HG03442 (cell line): ENCODE data around the gene MSMB.

Source experiments
- ATAC-seq: cut with Tn5 transposase; IDR thresholded peaks from one replicate; pipeline ENCODE4 v1.9.1; 2021; ENCODE audit warnings: mild to moderate bottlenecking, moderate library complexity; ENCODE audit not compliant: unreplicated experiment

Gene MSMB

GRCh38 chr10:46035923-46036849, 9.9 kb downstream of the MSMB start:
- ATAC-seq: no peak

- ATAC-seq: no peak
Observed at GRCh38 chr10:46033602-46034011, 12.5 kb downstream of the MSMB start.

DNA sequence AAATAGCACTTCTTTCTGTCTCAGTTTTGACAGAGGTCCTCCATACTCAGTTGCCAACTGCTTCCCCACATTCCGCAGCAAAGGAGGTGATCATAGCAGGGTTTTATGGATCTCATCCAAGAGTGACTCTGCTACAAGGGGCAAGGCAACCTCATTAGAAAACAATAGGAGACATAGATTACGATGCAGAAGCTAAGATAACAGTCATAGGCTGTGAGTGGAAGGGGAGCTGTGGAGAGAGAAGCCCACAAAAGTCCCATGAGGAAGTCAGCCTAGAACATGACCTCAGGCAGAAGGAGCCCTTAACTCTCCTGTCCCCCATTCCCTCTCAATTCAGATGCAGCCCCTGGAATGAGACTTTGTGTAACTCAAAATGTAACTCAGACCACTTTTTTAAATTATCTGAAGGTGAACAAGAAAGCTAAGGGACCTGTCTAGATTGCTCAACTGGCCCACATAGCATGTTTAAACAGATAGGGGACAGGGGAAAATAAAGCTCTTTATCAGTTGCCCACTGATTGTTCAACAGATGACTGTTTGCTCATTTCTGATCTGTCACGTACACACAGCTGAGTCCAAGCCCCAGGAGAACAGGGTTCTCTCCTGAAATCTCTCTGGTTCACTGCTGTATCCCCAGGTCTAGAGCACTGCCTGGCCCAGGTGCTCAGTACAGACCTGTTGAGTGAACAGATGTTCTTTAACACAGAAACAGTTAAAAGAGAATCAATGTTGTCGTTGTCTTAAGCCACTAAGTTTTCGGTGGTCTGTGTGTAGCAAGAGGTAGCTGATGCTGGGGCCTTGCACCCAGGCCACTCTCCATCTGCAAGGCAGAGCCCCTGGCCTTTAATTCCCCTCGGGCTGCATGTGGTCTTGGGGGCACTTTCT, 14.2 kb downstream of the MSMB start:
- no peak for ATAC-seq

DNA sequence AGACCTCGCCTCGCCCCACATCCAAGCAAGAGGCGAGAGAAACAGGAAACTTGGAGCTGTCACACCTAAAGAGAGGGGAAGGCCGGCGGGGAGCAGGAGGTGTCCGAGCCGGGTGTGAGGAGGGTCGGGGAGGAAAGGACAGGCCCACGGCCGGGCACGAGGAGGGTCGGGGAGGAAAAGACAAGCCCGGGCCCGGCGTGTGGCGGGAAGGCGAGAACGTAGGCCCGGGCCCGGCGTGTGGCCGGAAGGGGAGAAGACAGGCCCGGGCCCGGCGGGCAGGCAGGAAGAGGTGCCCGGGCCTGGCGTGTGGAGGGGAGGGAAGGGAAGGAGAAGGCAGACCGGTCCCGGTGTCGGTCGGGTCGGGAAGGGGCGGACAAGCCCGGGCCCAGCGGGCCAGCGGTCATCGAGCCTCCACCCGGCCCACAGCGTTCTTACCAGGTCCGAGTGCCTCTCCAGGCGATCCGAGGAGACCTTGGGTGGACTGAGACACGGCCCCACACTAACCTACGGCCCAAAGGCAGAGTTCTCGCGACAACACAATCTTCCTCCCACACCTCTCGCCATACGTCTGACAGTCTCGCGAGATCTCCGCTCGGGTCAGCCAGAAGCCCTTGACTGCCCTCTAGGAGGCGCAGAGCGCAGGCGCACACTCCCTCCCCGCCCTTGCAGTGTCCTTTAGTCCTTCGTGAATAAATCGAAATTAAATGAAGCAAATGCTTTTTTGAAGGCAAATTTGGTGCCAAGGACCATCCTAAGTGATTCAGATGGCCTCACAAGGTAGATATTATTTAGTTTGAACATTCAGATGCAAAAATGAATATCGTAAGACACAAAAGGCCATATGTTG, 15.8 kb downstream of the MSMB start, which contains the start of gene NCOA4:
NCOA4 (minus strand) TSS at position 533 of the 847 bp plus-strand sequence. CDS start 13,943 bp downstream, outside the sequence.
- ATAC-seq: peak; percentile 94

GRCh38 chr10:46029461-46030030, 16.5 kb downstream of the MSMB start:
- no peak for ATAC-seq

DNA sequence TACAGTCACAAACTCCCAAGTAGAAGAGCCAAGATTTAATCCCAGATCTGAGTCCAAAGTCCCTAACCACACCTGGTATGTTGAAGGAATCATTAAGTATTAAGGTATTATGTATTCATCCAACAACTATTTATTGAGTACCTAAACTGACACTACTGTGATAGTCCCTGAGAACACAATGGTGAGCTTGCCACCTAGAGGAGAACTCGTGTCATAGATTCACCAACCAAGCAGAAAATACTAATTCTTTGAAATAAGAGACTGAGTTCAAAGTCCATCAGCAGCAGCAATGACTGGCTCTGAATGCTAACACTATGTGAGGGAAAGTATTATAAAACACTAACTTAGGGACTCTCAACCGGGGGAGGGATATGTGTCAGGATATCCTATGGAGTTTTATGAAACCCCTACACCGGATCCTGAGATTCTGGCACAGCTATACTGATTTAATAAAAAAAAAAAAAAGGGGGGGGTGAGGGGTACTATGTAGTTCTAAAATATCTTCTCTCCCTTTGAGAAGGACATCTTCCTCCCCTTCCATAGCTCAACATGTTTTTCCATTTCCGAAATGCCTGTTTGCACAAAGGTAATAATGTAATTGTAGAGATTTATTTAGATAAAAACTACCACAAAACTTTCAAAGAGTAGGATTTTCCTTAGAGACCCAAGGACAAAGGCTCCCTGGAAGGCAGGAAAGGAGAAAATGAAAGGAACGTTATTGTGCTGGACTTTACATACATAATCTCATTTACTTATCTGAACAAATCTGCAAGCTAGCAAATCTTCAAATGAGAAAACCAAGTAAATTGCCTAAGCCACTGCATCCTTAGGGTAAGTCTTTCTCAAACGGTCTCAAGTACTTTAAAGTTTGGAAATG, 17.2 kb downstream of the MSMB start:
- no peak for ATAC-seq

DNA sequence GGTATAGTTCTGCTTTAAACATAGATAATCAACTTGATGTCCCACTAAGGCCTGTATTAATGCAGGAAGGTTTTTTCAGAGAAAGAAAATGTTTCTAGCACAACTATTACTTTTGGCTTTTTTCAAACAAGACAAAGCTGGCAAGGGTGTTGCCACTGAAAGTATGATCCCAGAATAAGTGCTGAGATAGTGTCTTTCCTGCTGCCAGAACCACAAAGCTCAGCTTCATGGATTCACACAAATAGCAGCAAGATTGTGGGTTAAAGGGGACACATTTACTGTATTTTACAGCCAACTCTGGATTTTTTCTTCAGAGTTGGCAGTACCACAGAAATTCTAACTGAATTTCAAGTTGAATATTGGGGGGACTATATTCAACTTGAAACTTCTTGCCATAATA, 20.0 kb downstream of the MSMB start:
- ATAC-seq: no peak

DNA sequence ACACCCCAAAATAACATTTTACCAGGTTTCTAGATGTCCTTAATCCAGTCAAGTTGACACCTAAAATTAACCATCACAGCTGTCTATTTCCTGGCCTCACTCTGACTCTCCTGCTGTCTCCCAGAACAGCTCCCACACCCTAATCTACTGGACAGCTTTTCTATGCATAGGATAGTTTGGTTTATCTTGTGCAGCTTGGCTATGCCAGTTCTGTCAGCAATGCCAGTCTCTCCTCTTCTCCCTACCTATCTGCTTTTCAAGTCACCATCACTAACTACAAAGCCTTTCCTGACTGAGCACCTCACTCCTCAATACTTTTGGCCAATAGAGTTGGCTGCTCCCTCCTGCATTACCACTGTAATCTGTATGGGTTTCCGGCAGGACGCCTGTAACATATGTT, 20.7 kb downstream of the MSMB start:
- no peak for ATAC-seq

DNA sequence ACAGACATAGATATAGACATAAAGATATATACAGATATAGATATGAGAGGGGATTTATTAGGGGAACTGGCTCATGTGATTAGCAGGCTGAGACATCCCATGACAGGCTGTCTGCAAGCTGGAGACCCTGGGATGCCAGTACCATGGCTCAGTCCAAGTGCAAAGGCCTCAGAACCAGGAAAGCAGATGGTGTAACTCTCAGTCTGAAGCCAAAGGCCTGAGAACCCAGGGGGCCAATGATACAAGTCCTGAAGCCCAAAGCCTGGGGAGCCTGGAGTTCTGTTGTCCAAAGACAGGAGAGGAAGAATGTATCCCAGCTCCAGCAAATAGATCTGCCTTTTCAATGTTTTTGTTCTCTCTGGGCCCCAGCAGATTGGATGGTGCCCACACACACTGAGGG, 21.1 kb downstream of the MSMB start:
- no peak for ATAC-seq

GRCh38 chr10:46022978-46023702, 22.9 kb downstream of the MSMB start:
- ATAC-seq: peak; percentile 90

DNA sequence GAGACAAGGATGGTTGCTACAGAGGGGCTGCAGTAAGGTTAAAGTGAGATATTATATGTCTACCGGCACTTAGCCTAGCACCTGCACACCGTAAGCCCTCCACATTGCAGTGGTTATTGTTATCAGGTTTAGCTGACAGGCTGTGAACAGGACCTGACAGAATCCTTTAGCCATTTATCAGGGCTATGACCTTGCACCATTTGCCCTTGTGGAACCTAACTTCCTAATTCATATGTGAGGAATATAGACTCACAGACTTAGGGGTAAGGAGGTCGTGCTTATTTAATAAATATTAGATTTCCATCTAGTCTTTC, 25.8 kb downstream of the MSMB start:
- ATAC-seq: no peak

DNA sequence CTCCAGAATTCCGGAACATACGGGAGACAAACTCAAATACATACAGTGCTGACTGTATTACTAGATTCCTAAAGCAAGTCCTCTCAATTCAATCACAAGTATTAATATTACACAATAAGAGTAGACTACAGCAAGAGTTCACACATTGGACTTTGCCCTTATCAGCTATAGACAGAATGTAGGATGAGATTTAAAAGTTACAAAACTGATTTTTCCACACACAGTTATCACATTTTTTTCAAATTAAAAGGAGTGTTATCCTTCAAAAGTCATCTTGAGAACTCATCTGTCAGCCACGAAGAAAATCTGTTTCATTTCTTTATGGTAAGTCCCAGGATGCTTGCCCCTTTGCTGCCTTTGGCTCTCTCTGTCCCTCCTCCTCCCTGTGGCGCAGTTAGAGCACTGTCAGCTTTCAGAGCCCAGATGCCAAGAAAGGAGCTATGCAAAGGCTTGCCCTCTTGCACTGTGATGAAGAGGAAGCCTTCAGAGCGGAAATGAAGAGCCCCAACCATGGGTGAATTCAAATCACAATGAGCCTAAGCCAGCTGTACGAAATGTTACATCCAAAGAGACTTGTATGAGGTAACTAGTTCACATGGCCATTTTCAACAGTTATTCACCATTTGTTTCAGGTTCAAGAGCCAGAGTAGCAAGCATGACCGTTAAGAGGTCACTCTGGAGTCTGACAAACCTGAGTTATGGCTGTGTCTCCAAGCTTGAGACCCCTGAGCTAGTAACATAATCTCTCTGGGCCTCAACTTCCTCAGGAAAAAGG, 26.3 kb downstream of the MSMB start:
- ATAC-seq: no peak

DNA sequence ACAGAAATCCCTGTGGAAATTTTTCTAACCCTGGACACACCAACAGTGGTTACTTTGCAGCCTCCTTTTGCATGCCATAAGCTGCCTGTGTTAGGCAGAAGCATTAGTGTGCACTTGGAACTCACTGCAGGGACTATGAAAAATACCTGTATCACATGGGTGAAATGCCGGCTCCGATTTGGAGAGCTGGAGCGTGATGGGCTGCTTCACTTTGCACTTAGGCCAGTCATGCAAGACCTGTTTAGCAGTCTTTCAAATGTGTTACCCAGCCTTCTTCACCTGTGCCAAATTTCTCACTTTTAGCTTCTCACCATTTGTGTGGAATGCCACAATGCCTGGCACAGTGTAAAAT, 26.9 kb downstream of the MSMB start:
- no peak for ATAC-seq

DNA sequence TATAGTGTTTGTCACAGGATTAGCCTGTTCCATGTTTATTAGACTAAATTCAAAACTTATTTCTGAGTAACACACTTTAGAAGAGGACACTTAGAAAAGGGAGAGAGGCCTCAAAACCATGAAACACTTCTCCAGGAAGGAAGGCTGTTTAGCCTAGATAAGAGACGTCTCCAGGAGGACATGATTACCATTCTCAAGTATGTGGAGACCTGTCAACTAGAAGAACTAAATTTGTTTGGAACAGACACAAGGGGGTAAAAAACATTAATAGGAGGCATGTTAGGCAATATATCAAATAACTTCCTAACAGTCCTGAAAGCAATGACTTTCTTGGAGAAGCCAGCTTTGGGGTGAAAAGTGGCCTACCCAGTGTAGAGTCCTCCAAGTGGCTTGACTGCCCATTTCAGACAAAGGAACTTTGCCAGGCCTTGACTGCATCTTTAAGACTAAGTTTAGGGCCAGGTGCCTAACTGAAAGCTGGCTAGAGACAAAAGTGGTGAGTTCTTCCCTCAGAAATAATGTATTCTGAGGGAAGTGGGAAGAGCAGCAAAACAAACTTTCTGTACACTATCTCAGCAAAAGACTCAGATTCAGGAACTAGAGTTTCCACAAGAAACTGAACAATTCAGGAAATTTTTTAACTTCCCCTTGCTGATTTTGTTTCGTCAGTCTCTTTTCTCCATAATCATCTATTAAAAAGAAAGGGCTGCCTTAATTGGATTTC, 27.5 kb downstream of the MSMB start:
- ATAC-seq: no peak

DNA sequence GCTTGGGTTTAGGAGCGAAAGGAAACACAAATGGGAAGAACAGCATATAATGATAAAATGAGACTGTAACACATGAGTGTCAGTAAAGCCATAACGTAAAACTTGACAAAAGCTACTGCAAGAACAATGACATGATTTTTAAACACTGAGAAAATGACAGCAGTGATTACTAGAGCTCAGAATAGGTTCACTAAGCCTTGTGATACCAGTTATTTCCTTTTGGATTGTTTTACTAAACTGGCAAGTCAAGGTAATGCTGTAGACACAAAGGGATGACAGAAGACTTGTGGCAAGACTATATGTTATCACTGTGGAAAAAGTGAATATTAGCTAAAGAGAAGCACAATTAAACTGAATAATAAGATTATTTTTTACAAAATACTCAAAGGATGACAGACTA, 28.3 kb downstream of the MSMB start:
- ATAC-seq: no peak

GRCh38 chr10:46016811-46017210, 29.3 kb downstream of the MSMB start:
- ATAC-seq: no peak

DNA sequence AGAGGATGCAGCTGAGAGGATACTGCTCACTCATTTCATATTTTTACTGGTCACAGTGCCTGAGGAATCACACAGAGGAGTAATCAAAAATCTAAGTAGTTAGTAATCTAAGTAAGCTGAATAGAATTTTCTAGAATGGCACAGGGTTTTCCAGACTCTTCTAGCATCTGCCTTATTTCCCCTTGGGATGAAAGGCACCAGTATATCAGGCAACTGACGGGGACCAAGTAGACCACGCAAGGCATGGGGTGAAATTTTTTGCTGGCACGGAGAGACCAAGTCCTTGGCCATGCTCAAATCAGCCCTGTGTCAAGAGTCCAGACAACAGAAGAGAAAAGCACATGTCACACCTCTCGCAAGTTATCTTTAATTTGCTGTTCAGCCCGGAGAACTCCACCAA, 29.9 kb downstream of the MSMB start:
- ATAC-seq: no peak
